ENCODE results near the gene SFI1.

GRCh38 chr22:31556627-31557203 lies 60.4 kb downstream of the SFI1 start:
- TF ChIP-seq CTCF (conservative IDR thresholded peaks at IDR 0.05) = peak; percentile 85
- TF ChIP-seq ZFX (IDR thresholded peaks at IDR 0.05) = no peak

Data from C4-2B (cell line).